Measurements from ENCODE around the gene AUP1.

DNA sequence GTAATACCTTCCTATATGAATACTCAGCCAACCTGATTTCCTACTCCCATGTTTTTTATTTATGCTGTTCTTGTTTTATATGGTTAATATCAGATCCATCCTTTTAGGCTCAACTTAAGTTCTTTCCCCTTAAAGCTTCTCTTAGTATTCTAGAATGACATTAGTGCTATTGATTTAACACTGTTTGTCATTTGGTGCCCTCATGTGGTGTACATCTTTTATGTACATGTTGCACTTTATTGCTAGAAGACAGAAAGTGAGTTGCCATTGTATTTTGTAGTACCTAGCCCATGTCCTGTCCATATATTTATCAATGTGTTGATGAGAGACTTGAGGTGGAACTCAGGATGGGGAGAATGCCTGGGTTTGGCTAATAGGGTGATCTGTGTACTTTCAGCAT lies 2.7 kb upstream of the AUP1 start:
- TF ChIP-seq, protein P1, sequence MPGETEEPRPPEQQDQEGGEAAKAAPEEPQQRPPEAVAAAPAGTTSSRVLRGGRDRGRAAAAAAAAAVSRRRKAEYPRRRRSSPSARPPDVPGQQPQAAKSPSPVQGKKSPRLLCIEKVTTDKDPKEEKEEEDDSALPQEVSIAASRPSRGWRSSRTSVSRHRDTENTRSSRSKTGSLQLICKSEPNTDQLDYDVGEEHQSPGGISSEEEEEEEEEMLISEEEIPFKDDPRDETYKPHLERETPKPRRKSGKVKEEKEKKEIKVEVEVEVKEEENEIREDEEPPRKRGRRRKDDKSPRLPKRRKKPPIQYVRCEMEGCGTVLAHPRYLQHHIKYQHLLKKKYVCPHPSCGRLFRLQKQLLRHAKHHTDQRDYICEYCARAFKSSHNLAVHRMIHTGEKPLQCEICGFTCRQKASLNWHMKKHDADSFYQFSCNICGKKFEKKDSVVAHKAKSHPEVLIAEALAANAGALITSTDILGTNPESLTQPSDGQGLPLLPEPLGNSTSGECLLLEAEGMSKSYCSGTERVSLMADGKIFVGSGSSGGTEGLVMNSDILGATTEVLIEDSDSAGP (CRISPR knock-in tag; IDR thresholded peaks at IDR 0.05) = no peak
- TF ChIP-seq CBX5 (IDR thresholded peaks at IDR 0.05; ENCODE audit: borderline replicate concordance, low read depth) (no peak), TAF1 (IDR thresholded peaks at IDR 0.05; ENCODE audit: control insufficient read depth, extremely low read depth, insufficient read depth, low read length, severe bottlenecking) (no peak), CEBPG (CRISPR knock-in tag; IDR thresholded peaks at IDR 0.05) (no peak), CEBPG (tag; conservative IDR thresholded peaks at IDR 0.05 in 1 of 2, IDR thresholded peaks at IDR 0.05 in 1 of 2) (no peak), ZNF140 (CRISPR knock-in tag; IDR thresholded peaks at IDR 0.05) (no peak), GTF2F1 (IDR thresholded peaks at IDR 0.05; ENCODE audit: low read depth, low read length) (no peak)
- TF ChIP-seq, protein P2, sequence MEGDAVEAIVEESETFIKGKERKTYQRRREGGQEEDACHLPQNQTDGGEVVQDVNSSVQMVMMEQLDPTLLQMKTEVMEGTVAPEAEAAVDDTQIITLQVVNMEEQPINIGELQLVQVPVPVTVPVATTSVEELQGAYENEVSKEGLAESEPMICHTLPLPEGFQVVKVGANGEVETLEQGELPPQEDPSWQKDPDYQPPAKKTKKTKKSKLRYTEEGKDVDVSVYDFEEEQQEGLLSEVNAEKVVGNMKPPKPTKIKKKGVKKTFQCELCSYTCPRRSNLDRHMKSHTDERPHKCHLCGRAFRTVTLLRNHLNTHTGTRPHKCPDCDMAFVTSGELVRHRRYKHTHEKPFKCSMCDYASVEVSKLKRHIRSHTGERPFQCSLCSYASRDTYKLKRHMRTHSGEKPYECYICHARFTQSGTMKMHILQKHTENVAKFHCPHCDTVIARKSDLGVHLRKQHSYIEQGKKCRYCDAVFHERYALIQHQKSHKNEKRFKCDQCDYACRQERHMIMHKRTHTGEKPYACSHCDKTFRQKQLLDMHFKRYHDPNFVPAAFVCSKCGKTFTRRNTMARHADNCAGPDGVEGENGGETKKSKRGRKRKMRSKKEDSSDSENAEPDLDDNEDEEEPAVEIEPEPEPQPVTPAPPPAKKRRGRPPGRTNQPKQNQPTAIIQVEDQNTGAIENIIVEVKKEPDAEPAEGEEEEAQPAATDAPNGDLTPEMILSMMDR (IDR thresholded peaks at IDR 0.05 in 2 of 3, conservative IDR thresholded peaks at IDR 0.05 in 1 of 3; ENCODE audit: insufficient read depth in 2 of 3, low read depth in 1 of 3, low read length in 3 of 3) = peak; percentile 37 to 63 (median 44); a peak in 5 of 6 replicates

All from K562 (cell line).